Posterior cingulate gyrus (tissue), 11 donors: Measurements from ENCODE around the gene LSM14A.
"Not testable (repeated sequence)": the region's sequence is repeated elsewhere in the genome, so short reads cannot be mapped to it uniquely, and the experiment has no call there.

Experiments
- DNase-seq, 10 donors: peaks; one replicate each; pipeline versions ENCODE4 v3.0.0 to v3.0.0-alpha.2; 2020 to 2021; ENCODE audit warnings: mixed read lengths in 3 of 10
- intact Hi-C: fragments of 100-400 bp; cut with DNase I; formaldehyde crosslinking; loops from one replicate; pipeline ENCODE4 v1.15.1; 2023

Gene LSM14A

GRCh38 chr19:34155686-34156085 is 16.6 kb upstream of the LSM14A start:
- intact Hi-C loops = no loop called here
- DNase-seq = no peak

- DNase-seq, intact Hi-C loops: not testable (repeated sequence)
Measured at GRCh38 chr19:34158966-34159365, 13.3 kb upstream of the LSM14A start.

DNA sequence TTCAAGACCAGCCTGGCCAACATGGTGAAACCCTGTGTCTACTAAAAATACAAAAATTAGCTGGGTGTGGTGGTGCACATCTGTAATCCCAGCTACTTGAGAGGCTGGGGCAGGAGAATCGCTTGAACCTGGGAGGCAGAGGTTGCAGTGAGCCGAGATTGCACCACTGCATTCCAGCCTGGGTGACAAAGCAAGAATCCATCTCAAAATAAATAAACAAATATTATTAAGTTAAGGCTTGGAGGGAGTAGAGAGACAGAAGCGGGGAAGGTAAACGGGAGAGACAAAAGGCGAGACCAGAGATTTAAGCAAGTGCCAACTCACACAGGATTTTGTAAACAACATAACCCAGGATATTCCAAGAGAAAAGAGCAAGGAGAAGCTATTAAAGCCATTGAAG is 12.8 kb upstream of the LSM14A start:
- DNase-seq, intact Hi-C loops: not testable (repeated sequence)

DNA sequence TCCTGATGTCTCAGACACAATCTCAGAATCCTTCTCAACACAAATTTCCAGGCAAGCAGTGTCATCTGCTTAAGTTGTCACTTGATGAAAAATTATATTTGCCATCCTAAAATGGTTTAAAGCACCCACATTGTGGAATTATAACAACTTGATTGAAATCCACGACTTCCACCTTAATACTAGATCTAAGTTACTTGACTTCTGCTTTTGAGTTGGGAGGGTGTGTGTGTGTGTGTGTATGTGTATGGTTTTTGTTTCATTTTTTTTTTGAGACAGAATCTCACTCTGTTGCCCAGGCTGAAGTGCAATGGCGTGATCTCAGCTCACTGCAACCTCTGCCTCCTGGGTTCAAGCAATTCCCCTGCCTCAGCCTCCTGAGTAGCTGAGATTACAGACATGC is 10.4 kb upstream of the LSM14A start:
- DNase-seq, intact Hi-C loops: not testable (repeated sequence)

GRCh38 chr19:34165295-34165738 is 7.0 kb upstream of the LSM14A start:
- no peak for DNase-seq
- intact Hi-C loops = no loop called here

- intact Hi-C loops = loop anchor here (5.0 kb wide), 1 partner anchor 168 kb away; no protein-coding TSS in a partner anchor
- not testable (repeated sequence) for DNase-seq
Measured at GRCh38 chr19:34169475-34170199, 2.7 kb upstream of the LSM14A start.

- DNase-seq = peak in 1 of 10 donors; percentile 2
- intact Hi-C loops = loop anchor here (5.0 kb wide), 1 partner anchor 166 kb away; no protein-coding TSS in a partner anchor
Measured at GRCh38 chr19:34171539-34171876, 796 bp upstream of the LSM14A start.

DNA sequence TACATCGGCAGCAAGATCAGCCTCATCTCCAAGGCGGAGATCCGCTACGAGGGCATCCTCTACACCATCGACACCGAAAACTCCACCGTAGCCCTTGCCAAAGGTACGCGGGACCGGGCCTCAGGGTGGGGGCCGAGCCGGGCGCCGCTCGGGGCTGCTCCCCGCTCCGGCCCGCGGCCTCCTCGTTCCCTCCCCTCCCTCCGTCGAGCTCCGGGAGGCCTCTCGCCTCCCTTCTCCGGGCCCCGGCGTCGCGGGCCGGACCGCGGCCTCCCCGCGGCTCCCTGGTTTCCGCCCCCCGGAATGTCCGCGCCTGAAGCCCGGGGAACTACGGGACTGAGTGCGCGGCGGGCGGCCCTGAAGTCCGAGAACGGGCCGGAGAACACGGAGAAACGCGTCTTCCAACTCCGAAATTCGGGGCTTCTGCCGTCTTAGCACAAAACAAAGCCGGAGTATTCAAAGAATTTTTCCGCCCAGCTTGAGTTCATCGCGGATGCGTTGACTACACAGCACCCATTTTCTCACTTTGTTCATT is 423 bp downstream of the LSM14A start:
- DNase-seq = peak in 2 of 10 donors; percentile 20 to 82
- intact Hi-C loops = loop anchor here (5.0 kb wide), 1 partner anchor 165 kb away; no protein-coding TSS in a partner anchor

GRCh38 chr19:34173193-34173956 is 1.1 kb downstream of the LSM14A start:
- intact Hi-C loops = loop anchor here (5.0 kb wide), 1 partner anchor 164 kb away; no protein-coding TSS in a partner anchor
- peak in 2 of 10 donors; percentile 9 to 68 for DNase-seq

- intact Hi-C loops = loop anchor here (5.0 kb wide), 1 partner anchor 47 kb away; no protein-coding TSS in a partner anchor
- DNase-seq = not testable (repeated sequence)
Measured at GRCh38 chr19:34175173-34175572, 2.9 kb downstream of the LSM14A start.

GRCh38 chr19:34176581-34176980 is 4.3 kb downstream of the LSM14A start:
- DNase-seq = no peak
- intact Hi-C loops = loop anchor here (5.0 kb wide), 1 partner anchor 46 kb away; no protein-coding TSS in a partner anchor

- DNase-seq = no peak
- intact Hi-C loops = loop anchor here (5.0 kb wide), 1 partner anchor 44 kb away; no protein-coding TSS in a partner anchor
Measured at GRCh38 chr19:34178274-34178610, 5.9 kb downstream of the LSM14A start.

DNA sequence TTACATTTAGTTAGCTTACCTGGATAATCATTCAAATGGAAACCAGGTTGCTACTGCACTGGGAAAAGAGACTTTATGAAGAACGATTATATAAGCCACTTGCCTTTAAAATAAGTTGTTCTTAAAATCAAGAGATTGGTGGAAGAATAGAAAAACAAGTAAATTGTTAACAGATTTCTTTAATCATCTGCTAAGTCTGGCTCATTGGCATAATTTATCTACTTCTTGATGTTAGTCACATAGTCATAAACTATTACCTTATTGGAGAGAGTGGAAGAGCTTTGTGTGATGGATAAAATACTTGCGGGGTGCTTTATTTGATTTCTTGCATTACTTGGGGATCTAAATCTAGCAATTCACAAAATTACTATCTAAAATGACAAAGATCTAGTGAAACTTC is 6.8 kb downstream of the LSM14A start:
- intact Hi-C loops = loop anchor here (5.0 kb wide), 1 partner anchor 43 kb away; no protein-coding TSS in a partner anchor
- no peak for DNase-seq

DNA sequence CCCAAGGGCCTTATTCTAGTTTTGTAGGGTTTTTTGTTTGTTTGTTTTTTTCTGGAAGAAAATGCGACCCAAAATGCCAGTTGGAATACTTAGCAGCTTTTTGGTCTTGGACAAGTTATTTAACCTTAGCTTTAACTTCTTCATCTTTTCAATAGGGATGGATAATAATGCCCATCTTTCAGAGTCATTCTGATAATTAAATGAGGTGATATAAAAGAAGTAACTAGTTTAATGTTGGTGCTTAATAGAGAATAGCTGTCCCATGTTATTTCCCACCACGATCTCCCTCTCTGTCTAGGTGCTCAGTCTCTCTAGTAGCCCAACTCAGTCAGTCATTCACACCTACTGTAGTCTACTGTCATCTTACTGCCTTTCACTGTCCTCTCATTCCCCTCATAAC is 8.0 kb downstream of the LSM14A start:
- intact Hi-C loops = no loop called here
- no peak for DNase-seq

DNA sequence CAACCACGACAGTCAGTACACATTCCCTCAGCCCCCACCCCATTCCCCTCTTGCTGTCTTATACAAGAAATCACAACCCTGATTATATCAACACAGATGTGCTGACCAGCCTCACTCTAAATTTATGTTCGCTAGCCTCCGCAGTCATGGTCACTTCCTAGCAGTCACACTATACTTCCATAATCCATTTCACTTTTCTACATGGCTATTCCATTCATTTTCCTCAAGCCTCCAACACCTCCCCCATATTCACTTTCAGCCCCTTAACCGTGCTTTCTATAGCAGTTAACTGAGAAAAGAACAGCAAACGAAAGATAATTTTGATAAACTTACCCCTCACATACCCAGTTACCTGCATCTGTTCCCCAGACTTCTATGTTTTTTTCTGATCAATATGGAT is 8.4 kb downstream of the LSM14A start:
- intact Hi-C loops = no loop called here
- DNase-seq = no peak

DNA sequence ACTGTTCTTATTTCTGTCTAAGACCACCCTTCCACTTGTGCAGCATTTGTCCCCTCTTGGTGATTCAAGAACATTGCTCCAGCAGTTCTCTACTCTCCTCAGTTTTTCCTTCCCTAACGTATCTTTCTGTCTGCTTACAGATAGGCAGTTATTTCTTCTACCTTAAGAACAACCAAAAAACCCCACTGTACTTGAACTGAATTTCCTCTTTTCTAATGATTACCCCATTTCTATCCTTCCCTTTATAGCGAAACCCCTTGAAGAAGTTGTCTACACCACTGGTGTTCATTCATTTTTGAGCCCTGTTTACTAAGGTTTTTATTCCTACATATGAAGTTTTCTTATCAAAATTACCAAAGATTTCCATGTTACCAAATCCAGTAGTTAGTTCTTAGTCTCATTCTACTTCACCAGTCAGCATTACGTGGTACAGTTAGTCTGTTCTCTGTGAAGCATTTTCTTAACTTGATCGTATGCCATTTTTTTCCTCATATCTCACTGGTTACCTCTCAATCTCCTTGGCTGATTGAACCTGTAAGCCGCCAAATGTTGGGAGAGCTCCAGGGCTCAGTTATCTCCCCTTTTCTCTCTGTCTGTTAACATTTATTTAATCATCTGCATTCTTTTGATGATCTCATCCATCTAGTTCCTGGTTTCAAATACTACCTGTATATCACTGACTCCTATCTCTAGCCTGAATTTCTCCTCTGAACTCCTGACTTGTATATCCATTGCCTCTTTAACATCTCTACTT is 9.0 kb downstream of the LSM14A start:
- intact Hi-C loops = no loop called here
- no peak for DNase-seq

- DNase-seq = no peak
- intact Hi-C loops = no loop called here
Measured at GRCh38 chr19:34182125-34182524, 9.8 kb downstream of the LSM14A start.

DNA sequence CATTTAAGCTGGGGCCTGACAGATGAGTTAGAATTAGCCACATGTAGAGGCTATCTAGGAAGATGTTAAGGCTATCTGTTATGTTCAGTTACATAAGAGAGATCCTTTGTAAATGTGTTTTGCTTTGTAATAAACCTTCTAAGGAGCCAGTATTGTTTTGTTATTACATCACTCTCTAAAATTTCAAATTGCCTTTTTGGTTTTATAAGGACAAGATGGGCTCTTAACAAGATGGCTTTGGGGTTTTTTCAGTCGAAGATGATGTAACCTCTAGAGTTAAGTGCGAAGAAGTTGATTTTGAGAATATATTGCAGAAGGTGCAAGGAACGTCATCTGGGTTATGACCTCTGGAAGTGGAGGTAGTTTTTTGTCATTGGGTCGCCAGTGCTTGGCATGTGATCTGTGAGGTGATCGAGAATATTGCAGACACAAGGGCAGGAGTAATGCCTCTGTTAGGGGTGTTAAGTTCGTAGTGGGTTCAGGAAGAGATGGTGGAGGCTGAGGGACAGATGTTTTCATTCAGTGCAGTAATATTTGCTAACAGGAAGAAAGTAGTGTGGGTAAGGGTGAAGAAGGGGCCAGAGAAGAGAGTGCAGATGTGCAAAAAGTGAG is 12.7 kb downstream of the LSM14A start:
- intact Hi-C loops = no loop called here
- no peak for DNase-seq

DNA sequence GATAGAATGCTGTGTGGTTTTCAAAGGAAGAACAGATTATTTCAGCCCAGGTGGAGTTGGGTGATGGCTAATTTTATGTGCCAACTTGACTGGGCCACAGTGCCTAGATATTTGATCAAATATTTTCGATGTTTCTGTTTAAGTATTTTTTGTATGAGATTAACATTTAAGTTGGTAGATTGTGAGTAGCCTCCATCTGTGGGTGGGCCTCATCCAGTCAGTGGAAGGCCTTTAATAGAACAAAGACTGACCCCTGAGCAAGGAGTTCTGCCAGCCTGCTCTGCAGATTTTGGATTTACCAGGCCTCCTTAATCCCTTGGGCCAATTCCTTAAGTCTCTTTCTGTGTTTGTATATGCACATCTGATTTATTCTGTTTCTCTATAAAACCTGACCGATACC is 13.9 kb downstream of the LSM14A start:
- no peak for DNase-seq
- intact Hi-C loops = no loop called here

DNA sequence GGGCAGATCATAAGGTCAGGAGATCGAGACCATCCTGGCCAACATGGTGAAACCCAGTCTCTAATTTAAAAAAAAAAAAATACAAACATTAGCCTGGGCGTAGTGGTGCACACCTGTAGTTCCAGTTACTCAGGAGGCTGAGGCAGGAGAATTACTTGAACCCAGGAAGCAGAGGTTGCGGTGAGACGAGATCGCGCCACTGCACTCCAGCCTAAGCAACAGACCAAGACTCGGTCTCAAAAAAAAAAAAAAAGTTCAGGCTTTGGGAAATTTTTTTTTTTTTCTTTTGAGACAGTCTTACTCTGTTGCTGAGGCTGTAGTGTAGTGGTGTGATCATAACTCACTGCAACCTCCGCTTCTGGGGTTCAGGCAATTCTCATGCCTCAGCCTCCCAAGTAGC is 14.7 kb downstream of the LSM14A start:
- DNase-seq = no peak
- intact Hi-C loops = no loop called here
